ENCODE measurements around the gene RNF32. TPM values are rescaled to one million over a fixed set of nuclear protein-coding genes. Genes with fewer than 3 reads are reported as not detected.

Gene RNF32
- polyA plus RNA-seq, 4 donors = 1.1 to 4.4 (median 3.0) TPM

- DNase-seq (ENCODE audit: low read depth in 4 of 4, low spot score in 3 of 4) = no peak
Measured at GRCh38 chr7:156725936-156726335, 85.4 kb downstream of the RNF32 start.
